HT1080 (cell line): ENCODE results near the gene STAT5A. TPM values are rescaled to one million over a fixed set of nuclear protein-coding genes. Genes with fewer than 3 reads are reported as not detected.

Source experiments
- DNase-seq: peaks from one replicate; pipeline ENCODE4 v3.0.0-alpha.2; 2015; ENCODE audit warnings: low read depth
- total RNA-seq: library from RNA; depleted of rRNA; stranded (reverse); fragments of >200 nt; shearing (Covaris generic); gene quantifications from 2 replicates; pipeline ENCODE4 v1.2.3, GENCODE V29; 2014

The STAT5A gene
- total RNA-seq, 1 experiment from 2014 or later: 1.7 TPM

DNA sequence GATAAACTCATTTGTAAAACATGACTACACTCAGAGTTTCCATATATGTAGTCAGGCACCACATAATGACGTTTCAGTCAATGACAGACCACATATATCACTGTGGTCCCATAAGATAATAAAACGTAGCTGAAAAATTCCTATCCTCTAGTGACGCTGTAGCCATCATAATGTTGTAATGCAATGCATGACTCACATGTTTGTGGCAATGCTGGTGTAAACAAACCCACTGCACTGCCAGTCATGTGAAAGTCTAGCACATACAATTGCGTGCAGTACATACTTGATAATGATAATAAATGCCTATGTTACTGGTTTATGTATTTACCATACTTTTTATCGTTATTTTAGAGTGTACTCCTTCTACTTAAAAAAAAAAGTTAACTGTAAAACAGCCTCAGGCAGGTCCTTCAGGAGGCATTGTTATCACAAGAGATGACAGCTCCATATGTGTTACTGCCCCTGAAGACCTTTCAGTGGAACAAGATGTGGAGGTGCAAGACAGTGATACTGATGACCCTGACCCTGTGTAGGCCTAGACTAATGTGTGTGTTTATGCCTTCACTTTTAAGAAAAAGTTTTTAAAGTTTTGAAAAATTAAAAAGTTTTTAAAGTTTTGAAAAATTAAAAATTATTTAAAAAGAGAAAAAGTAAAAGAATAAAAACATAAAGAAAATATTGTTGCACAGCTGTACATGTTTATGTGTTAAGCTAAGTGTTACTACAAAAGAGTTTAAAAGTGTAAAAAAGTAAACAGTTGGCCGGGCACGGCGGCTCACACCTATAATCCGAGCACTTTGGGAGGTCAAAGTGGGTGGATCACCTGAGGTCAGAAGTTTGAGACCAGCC is 21.2 kb upstream of the STAT5A start:
- peak; percentile 18 for DNase-seq

DNA sequence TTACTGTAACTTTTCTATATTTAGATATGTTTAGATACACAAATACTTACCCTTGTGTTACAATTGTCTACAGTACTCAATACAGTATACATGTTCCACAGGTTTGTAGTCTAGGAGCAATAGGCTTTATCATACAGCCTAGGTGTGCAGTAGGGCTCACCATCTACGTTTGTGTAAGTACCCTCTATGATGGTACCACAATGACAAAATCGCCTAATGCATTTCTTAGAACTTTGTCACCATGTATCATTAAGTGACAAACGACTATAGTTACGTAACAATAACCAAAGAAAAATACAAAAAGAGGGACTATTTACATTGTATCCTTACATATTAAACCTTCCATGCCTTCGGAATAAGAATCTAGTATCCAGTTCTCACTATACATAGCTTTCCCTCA is 20.1 kb upstream of the STAT5A start:
- DNase-seq: no peak

DNA sequence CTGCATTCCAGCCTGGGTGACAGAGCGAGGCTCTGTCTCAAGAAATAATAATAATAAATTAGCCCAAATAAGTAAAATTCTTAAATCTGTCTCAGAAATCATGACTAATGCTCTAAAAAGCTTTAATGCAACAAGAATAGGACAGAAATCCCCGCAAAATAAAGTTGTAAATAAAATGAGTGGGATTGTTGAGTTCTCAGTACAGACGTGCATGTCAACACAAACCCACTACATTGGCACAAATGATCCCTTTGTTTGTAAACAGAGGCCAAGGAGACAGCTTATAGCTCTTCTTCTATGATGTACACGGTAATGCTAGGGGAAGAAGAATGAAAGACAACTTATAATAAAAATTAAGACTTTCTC is 18.1 kb upstream of the STAT5A start:
- no peak for DNase-seq

DNA sequence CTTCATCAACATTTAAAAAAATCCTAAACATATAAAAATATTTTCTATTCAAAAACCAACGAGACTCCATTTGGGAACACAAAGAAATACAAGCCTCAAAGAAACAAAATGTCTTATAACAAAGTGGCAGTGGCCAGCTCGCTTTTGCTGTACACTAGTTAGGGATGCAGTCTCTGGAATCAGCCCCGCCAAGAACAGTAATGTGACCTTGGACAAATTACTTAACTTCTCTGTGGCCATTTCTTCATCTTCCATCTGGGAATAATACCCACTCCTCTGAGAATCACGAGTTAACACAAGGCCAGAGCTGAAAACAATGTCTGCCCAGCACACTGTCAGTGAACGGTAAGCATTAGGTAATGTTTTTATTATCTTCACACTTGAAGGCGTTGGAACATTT is 17.7 kb upstream of the STAT5A start:
- no peak for DNase-seq

DNA sequence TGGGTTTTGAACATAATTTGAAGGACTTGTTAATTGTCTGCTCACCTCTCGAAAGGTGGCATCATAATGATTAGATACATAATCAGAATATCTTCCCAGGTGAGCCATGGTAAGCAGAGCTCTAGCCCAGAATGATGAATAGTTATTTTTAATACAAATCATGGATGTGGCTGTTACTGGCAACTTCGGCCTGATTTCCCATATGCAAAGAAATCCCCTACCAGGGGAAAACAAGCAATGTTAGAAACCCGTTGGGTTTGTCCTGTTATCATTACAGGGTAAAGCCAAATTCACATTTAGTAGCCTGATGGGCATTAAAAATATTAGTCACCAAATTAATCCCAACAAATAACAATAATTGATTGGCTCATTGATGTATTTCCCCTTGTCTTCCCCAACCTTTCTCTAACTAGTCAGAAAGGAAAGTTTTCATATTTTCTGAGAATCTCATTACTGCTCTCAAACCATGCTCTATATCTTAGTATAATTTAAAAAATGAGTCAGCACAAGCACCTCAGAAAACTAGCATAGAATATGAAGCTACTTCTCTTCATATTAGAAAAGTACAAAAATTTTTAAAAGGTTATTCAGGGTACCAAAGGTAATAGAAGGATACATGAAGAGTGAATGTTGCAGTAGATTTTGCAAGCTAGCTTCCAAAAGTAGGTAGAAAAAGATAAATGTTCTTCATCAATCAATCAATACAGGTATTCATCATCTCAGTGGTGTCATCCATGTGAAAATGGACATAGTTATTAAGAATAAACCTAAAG is 17.1 kb upstream of the STAT5A start:
- no peak for DNase-seq

DNA sequence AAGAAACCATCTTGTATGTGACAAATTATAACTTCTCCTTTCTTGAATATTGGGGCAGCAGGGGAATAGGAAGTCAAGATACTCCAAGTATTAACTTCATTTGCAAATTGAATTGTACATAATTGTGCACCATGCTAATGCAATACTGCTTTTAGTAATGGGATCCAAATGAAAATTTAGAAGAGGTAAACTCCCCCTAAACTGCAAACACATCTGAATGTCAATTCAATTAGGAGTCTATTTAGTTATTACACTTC is 16.6 kb upstream of the STAT5A start:
- DNase-seq: no peak

DNA sequence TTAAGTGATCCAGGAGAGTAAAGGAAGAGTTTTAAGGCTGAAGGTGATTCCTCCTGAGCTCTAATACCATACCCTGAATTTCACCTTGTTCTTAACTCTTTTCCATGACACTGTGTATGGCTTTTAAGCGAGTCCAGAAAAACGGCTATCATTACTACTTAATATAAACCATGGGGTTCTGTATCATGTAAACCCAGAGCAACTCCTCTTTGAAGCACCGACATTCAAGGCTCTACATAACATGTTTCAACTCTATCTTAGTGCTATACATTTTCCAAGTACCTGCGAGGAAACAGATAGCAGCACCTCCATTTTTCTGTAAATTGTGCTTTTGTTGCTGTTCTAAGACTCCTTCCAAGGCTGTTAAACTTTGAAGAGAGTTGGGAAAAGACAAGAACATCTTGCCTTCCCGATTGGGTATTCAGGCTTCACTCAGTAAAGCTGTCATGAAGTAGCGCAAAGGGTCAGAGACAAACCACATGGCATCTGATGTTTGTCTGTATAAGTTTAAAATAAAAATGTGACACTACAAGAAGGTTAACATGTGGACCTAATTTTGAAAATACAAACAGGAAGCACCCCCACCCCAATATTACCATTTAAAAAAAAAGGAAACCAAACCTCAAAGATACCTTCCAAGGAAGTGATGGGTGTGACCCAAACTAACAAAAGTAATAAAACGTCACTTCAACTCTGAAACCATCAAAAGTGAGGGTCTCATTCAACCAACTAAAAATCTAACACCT is 16.0 kb upstream of the STAT5A start:
- no peak for DNase-seq

DNA sequence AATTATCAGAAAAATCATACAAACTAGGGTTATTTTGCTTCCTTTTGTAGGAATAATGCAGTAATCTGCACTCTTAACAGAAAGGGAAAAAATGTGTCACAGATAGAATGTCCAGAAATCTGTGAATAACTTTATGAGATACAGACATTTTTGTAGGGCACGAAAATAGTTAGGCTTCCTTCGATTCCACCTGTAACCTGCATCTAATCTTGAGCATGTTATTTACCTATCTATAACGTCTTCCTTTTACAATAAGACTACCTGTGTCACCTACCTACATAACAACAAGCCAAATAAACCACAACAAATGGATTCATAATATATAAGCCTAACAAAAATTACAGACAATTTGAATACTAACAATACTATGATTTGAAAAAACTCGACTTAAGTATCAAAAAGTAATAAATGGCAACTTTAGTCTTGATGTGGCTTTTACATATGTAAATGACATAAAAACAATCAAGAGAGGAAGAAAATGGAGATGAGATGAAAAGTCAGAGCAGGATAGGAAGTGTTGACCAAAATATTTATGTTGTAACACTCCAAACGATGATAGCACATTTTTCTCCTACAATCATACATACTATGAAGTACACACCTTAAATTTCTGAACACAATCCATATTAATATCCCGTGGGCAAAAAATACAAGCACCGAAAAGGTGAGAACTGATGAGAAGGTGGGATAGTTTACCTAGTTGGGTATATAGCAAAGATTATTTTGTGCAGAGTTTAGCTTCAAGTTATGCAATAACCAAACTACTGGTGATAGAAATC is 14.6 kb upstream of the STAT5A start:
- DNase-seq: no peak

DNA sequence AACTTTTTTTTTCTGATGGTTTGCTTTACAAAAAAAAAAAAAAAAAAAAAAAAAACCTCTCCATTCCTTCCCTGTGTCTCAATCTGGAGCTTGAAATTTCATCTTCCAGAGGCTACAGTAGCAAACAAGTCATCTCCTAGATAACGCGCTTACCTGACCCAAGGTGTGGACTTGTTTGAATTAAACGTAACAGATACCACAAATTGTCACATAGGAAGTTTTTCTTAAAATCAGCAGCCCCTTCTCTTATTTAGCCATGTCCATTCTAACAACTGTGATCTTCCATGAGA is 14.1 kb upstream of the STAT5A start:
- no peak for DNase-seq

DNA sequence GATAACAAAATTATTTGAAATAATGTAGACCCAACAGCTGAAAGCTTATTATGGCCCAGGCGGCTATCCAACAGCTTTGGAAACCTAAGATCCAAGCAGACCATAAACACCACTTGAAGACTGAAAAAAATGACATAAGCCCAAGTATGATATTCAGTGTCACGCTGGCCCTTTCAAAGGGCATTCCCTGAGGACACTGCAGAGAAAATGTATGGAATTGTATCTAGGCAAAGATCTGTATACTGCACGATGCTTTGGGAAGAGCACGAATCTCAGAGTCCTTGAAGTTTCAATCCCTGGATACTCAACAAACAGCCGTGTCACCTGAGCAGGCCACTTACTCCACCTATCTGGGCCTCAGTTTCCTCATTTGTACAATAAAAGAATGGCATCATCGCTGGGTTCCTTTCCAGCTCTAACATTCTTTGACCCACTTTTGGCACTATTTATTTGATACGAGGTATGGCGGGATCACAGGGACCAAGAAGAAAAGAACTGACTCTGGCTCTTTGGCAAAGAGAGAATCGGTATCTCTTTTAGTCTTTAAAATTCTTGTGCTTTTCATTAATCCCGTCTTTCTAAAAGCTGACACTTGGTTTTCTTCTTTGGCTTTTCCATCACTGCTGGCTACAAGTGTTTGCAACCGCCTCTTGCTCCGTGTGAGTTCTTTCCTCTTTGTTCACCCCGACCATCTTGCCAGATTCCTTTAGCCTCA is 13.3 kb upstream of the STAT5A start:
- no peak for DNase-seq

DNA sequence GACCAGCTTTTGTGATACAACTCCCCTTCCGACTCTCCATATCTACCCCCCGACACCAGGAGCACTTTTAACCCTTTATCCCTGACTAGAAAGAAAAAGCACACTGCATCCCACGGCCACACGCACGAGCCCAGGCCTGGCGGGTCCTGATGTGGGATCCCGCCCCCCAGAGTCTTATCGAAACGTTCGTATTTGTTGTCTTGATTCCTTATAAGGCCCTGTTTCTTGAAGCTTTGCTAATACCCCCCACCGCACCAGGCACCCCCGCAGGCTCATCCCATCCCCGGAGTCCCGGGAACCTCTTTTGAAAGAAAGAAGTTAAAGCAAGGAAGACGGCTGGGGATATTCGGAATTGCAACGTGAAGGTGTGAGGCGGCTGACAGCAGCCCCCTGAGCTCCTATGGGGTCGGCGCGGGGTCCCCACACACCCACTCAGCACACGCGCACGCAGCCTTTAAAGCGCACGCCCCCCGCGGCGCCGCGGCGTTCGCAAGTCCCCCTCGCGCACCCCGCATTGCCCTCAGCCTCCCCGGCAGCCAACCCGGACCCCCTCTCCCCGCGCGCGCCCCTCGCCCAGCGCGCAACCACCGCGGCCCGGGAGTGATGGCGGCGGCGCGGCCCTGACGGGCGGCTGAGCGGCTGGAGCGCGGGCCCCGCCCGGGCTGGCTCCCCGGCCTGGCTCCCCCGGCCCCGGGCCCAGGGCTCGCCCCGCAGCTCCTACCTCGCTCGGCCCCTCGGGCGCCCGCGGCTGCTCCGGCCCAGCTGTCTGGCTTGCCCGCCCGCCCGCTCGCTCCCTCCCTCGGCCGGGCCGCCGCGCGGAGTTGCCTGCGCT is 12.6 kb upstream of the STAT5A start:
- peak; percentile 15 for DNase-seq

DNA sequence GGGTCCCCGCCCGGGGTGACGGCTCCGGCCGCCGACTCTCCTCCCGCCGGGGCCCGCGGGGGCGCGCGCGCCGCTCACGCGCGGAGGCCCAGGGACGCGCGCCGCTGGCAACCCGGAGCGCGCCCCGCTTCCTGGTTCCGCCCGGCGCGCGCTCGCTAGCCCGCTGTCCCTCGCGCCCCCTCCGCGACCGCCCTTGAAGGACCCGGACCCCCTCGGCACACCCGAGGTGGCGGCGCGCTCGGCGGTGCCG is 12.0 kb upstream of the STAT5A start, which contains the start of gene STAT5B:
Gene STAT5B (minus strand): TSS at position 33 of the 250 bp plus-strand sequence. CDS start 44,264 bp downstream, outside the sequence.
- DNase-seq: no peak

DNA sequence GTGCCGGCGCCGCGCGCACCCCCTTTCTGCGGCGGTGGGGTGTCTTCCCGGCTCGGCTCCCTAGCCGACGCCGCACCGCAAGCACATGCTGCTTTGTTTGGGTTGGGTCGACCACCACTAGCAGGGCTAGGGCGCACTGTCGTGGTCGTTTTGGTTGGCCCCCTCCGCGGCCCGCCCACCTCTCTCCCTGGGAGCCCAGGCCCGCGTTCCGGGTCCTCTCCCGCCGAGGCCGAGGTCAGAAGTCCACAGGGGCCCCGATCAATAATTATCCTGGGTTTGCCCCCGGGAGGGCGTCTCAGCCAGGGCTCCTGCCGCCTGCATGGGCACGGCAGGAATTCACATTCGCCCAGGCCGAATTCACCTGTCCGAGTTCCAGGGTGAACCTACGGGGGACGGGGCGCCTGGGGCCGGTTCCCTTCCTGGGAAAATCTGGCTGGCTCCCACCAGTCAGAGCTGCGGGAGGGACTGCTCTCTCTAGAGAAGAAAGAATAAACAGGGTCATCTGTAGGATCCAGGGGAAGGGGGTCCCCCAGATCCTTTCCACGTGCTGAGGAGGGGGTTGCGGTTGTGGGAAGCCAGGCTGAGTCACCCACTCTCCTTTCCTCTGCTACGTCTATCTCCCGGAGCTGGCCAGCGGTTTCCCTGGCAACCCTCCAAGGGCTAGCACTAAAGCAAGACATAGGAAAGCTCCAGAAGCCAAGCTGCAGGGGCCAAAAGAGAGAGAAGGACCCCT is 11.5 kb upstream of the STAT5A start:
- peak; percentile 85 for DNase-seq

DNA sequence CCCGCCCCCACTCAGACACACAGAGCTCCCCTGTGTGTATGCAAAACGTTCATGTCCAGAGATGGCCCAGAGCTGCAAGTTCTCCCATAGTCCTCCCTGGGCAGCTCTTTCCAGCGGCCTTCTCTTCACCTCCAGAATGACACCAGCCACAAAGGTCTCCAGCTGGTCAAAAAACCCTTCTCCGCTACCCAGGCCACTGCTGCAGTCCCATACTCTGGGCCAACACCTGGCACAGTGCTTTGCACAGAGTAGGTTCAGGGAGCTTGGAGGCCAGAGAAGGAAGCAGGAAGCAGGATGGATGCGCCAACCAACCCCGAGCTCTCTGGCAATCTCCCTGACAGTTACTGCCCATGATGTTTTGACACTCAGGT is 11.0 kb upstream of the STAT5A start:
- DNase-seq: no peak

DNA sequence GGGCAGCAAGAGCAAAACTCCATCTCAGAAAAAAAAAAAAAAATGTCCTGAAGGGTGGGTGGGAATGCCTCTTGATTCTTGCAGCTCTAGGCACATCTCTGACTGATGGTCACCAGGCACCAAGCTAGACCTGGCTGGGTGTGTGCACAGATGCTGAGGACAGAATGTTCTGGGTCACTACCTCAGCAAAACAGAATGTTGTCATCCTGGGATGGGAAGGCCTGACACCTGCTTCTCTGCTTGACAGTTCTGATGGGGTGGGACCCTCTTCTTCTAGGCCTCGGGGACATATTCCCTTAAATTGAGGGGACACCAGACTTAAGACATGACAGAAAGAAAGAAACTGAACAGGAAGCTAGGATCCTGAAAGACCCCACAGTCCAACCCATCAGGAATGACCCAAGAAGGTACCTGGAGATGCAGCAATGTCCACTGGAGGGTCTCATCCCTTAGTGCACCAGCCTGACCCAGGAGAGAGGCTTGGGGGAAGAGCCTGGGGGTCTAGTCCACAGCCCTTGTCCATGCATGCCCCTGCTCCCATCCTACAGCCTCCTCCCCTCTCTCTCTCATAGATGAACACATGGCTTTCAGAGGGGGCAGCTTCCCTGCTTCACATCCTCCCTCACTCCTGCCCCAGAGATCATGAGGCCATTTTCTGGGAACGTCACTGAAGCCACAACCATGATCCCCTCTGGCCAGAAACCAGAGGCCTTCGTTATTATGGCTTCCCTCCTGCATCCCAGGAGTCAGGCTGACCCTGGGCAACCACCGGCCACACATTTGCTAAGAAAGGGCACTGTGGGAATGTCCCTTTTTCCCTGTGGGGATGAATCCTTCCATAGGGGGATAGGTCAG is 8.3 kb upstream of the STAT5A start:
- DNase-seq: no peak

DNA sequence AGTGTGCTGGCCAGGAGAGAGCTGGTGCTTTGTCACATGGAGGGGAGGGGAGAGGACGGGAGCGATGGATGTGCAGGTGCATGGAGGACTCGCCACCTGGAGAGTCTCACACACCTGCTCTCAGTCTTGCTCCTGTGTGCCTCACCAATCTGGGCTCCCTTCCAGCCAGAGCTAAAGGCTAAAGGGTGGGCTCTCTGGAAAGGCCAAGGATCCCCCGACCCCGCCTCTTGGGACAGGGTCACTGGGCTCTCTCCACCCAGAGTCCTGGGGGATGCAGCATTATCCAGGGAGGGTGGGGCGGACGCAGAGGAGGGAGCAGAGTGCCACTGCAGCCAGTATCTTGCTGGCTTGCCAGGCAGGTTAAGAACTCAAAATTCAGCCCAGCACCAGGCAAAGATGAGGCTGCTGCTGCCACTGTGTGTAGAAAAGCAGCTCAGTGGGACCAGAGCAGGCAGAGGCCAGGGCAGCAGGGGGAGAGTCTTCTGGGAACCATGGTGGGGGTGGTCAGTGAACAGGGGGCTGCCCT is 6.7 kb upstream of the STAT5A start:
- DNase-seq: no peak

DNA sequence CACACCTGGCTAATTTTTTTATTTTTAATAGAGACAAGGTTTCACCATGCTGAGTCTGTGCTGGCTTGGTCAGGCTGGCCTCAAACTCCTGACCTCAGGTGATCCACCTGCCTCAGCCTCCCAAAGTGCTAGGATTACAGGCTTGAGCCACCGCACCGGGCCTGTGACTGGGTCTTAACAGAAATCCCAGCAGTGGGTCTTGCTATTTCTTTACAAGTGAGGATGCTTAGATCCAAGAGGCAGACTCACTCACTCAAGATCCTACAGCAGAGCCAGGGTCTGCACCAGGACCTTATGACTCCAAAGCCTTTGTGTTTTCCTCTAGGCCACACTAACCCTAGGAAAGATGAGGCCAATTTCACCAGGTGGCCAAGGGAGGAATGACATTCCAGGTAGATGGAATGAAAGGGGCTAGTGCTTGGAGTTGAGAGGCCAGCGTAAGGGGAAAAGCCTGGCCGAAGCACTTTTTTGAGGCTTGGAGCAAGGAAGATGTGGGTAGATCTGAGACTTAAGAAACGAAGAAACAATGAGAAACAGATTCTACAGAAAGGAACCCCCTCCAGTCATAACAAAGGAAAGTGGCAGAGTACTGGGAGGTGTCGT is 5.7 kb upstream of the STAT5A start:
- DNase-seq: no peak
